GM12878 (cell line): ENCODE measurements around the gene NT5DC3. TPM values are rescaled to one million over a fixed set of nuclear protein-coding genes. Genes with fewer than 3 reads are reported as not detected.

Experiments used
- BMI1 ChIP-seq: fragments of 450-650 bp; IDR thresholded peaks from 2 replicates; pipeline ENCODE4 v1.6.1; 2016; ENCODE audit warnings: mild to moderate bottlenecking, moderate library complexity, borderline replicate concordance
- CEBPZ ChIP-seq: fragments of 150-350 bp; IDR thresholded peaks from 2 replicates; pipeline ENCODE4 v1.6.1; 2016; ENCODE audit warnings: low read depth, low read length
- E2F4 ChIP-seq: IDR thresholded peaks from 2 replicates; pipeline ENCODE4 v1.6.1; 2012; ENCODE audit warnings: low read depth, low read length, improper control_type of control experiment
- ELK1 ChIP-seq: IDR thresholded peaks from 2 replicates; pipeline ENCODE4 v1.6.1; 2012; ENCODE audit warnings: low read depth, low read length, improper control_type of control experiment
- ETV6 ChIP-seq, 2 experiments: fragments of 450-650 bp in 1 of 2; IDR thresholded peaks in 1 of 2; conservative IDR thresholded peaks in 1 of 2; 2 replicates each; pipeline ENCODE4 v1.6.1; 2014; ENCODE audit warnings: antibody characterized with exemption in 1 of 2, borderline replicate concordance in 1 of 2, low read depth in 1 of 2, mild to moderate bottlenecking in 1 of 2, moderate library complexity in 1 of 2
- HSF1 ChIP-seq: fragments of 150-350 bp; IDR thresholded peaks from 2 replicates; pipeline ENCODE4 v1.6.1; 2014; ENCODE audit warnings: mild to moderate bottlenecking, low read depth, low read length
- NR2C1 ChIP-seq: fragments of 450-650 bp; IDR thresholded peaks from 2 replicates; pipeline ENCODE4 v1.6.1; 2017; ENCODE audit warnings: antibody characterized with exemption, mild to moderate bottlenecking, moderate library complexity
- RELA ChIP-seq: fragments of 450-650 bp; IDR thresholded peaks from 2 replicates; pipeline ENCODE4 v1.8.0; 2014; ENCODE audit warnings: borderline replicate concordance; ENCODE audit not compliant: partially characterized antibody
- ZNF217 ChIP-seq: fragments of 450-650 bp; IDR thresholded peaks from 2 replicates; pipeline ENCODE4 v1.6.1; 2017; ENCODE audit warnings: antibody characterized with exemption, mild to moderate bottlenecking
- polyA plus RNA-seq, 11 experiments: library from polyadenylated mRNA; depleted of rRNA in 4 of 11; unstranded in 6 of 11; stranded (reverse) in 5 of 11; fragments of >200 nt; fragmentation: Nextera tagmentation in 4 of 11; fragmentation: Illumina TruSeq in 1 of 11; extraction: Ambion mirVana in 4 of 11; extraction: Trizol in 1 of 11; gene quantifications; 1 replicate in 1 of 11; 2 replicates in 10 of 11; pipeline versions ENCODE4 v1.2.1 to v1.2.3, GENCODE V29; 2011 to 2016; ENCODE audit warnings: inconsistent platforms in 2 of 11, missing spikeins in 2 of 11, low read depth in 1 of 11
- total RNA-seq, 4 experiments: library from RNA; depleted of rRNA in 3 of 4; stranded (reverse); fragments of >200 nt in 3 of 4; fragmentation: Illumina TruSeq in 1 of 4; extraction: Trizol in 1 of 4; gene quantifications; 2 replicates each; pipeline versions ENCODE4 v1.2.1 to v1.2.3, GENCODE V29; 2013 to 2021
- TF ChIP-seq, protein P1 (sequence below): fragments of 450-650 bp; IDR thresholded peaks from 2 replicates; pipeline ENCODE4 v1.6.1; 2017; ENCODE audit warnings: antibody characterized with exemption, mild to moderate bottlenecking, moderate library complexity

NT5DC3 gene
- total and polyA plus RNA-seq, 10 of the 15 experiments (the other 5 are each of a cell fraction or from before 2014, with no cell fraction given): 2.0 to 12.4 (median 5.9) TPM

- no peak for TF ChIP-seq CEBPZ
- TF ChIP-seq ETV6 (conservative IDR thresholded peaks at IDR 0.05 in 1 of 2, IDR thresholded peaks at IDR 0.05 in 1 of 2; ENCODE audit: borderline replicate concordance in 1 of 2, low read depth in 1 of 2): no peak
- no peak for TF ChIP-seq HSF1
- TF ChIP-seq NR2C1: no peak
- no peak for TF ChIP-seq RELA
- TF ChIP-seq E2F4: no peak
- TF ChIP-seq, protein P1, sequence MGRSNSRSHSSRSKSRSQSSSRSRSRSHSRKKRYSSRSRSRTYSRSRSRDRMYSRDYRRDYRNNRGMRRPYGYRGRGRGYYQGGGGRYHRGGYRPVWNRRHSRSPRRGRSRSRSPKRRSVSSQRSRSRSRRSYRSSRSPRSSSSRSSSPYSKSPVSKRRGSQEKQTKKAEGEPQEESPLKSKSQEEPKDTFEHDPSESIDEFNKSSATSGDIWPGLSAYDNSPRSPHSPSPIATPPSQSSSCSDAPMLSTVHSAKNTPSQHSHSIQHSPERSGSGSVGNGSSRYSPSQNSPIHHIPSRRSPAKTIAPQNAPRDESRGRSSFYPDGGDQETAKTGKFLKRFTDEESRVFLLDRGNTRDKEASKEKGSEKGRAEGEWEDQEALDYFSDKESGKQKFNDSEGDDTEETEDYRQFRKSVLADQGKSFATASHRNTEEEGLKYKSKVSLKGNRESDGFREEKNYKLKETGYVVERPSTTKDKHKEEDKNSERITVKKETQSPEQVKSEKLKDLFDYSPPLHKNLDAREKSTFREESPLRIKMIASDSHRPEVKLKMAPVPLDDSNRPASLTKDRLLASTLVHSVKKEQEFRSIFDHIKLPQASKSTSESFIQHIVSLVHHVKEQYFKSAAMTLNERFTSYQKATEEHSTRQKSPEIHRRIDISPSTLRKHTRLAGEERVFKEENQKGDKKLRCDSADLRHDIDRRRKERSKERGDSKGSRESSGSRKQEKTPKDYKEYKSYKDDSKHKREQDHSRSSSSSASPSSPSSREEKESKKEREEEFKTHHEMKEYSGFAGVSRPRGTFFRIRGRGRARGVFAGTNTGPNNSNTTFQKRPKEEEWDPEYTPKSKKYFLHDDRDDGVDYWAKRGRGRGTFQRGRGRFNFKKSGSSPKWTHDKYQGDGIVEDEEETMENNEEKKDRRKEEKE: no peak
- TF ChIP-seq ELK1: no peak
- TF ChIP-seq ZNF217: no peak
- no peak for TF ChIP-seq BMI1
These were observed 17.3 kb upstream of the NT5DC3 start (continued) for GRCh38 chr12:103858335-103858734.
